Neutrophil (primary cell): Measurements from ENCODE around the gene RAPSN.

ENCODE experiments used
- H3K27ac ChIP-seq: fragments of 200-600 bp; sonication (generic); 2 replicates; pipeline ENCODE4 v1.5.1; 2016; ENCODE audit warnings: mild to moderate bottlenecking, moderate library complexity
- H3K27me3 ChIP-seq: fragments of 200-600 bp; sonication (generic); 2 replicates; pipeline ENCODE4 v1.6.0; 2016; ENCODE audit warnings: mild to moderate bottlenecking
- H3K36me3 ChIP-seq: fragments of 200-600 bp; sonication (generic); 2 replicates; pipeline ENCODE4 v1.5.1; 2017
- H3K4me1 ChIP-seq, 2 experiments: fragments of 200-600 bp in 1 of 2; sonication (generic) in 1 of 2; 1 replicate in 1 of 2; 2 replicates in 1 of 2; pipeline versions ENCODE4 v1.5.1 to v1.6.1; 2013 to 2016; ENCODE audit warnings: low read depth in 1 of 2, low read length in 1 of 2, mild to moderate bottlenecking in 1 of 2, moderate library complexity in 1 of 2; ENCODE audit not compliant: control insufficient read depth in 1 of 2, insufficient read depth in 1 of 2
- H3K4me3 ChIP-seq, 2 experiments: fragments of 200-600 bp in 1 of 2; sonication (generic) in 1 of 2; 1 replicate in 1 of 2; 2 replicates in 1 of 2; pipeline ENCODE4 v1.5.1; 2013 to 2016; ENCODE audit warnings: low read depth in 1 of 2, low read length in 1 of 2, mild to moderate bottlenecking in 1 of 2, moderate library complexity in 1 of 2
- H3K9me3 ChIP-seq: fragments of 200-600 bp; sonication (generic); 2 replicates; pipeline ENCODE4 v1.5.1; 2016
- CTCF ChIP-seq: fragments of 200-600 bp; sonication (generic); IDR thresholded peaks from 2 replicates; pipeline ENCODE4 v1.5.1; 2016; ENCODE audit warnings: antibody characterized with exemption

RAPSN gene

GRCh38 chr11:47469361-47470179 is 20.6 kb upstream of the RAPSN start:
- Histone ChIP-seq H3K27ac (peak overlapping the region; percentile 35), H3K9me3 (no peaks in the 10 kb centered on the region), H3K27me3 (no peaks in the 10 kb centered on the region), H3K4me3 (no peak overlapping the region), H3K4me1 (no peaks in the 10 kb centered on the region), H3K36me3 (peaks cover 83% of the 10 kb centered on the region)
- no peak for TF ChIP-seq CTCF

- no peak for TF ChIP-seq CTCF
- Histone ChIP-seq H3K4me3 (no peak overlapping the region), H3K36me3 (peaks cover 79% of the 10 kb centered on the region), H3K9me3 (no peaks in the 10 kb centered on the region), H3K27me3 (no peaks in the 10 kb centered on the region), H3K4me1 (no peaks in the 10 kb centered on the region), H3K27ac (peak overlapping the region; percentile 35)
Measured at GRCh38 chr11:47468598-47469214, 19.8 kb upstream of the RAPSN start.

GRCh38 chr11:47467357-47467756 is 18.4 kb upstream of the RAPSN start:
- Histone ChIP-seq H3K27me3 (no peaks in the 10 kb centered on the region), H3K36me3 (peaks cover 75% of the 10 kb centered on the region), H3K4me1 (no peaks in the 10 kb centered on the region), H3K27ac (no peak overlapping the region), H3K4me3 (no peak overlapping the region), H3K9me3 (no peaks in the 10 kb centered on the region)
- TF ChIP-seq CTCF: no peak

- no peak overlapping the region for H3K27ac ChIP-seq
- no peak for TF ChIP-seq CTCF
- peaks cover 75% of the 10 kb centered on the region for H3K36me3 ChIP-seq
- H3K9me3 ChIP-seq: no peaks in the 10 kb centered on the region
- H3K4me1 ChIP-seq: no peaks in the 10 kb centered on the region
- H3K4me3 ChIP-seq: no peak overlapping the region
- no peaks in the 10 kb centered on the region for H3K27me3 ChIP-seq
Measured at GRCh38 chr11:47466701-47467250, 17.8 kb upstream of the RAPSN start.

GRCh38 chr11:47466201-47466600 is 17.3 kb upstream of the RAPSN start:
- Histone ChIP-seq H3K27ac (no peak overlapping the region), H3K4me3 (no peak overlapping the region), H3K36me3 (peaks cover 75% of the 10 kb centered on the region), H3K27me3 (no peaks in the 10 kb centered on the region), H3K4me1 (no peaks in the 10 kb centered on the region), H3K9me3 (no peaks in the 10 kb centered on the region)
- TF ChIP-seq CTCF: no peak
